Measurements from ENCODE around the gene SYPL1.

SYPL1 gene

DNA sequence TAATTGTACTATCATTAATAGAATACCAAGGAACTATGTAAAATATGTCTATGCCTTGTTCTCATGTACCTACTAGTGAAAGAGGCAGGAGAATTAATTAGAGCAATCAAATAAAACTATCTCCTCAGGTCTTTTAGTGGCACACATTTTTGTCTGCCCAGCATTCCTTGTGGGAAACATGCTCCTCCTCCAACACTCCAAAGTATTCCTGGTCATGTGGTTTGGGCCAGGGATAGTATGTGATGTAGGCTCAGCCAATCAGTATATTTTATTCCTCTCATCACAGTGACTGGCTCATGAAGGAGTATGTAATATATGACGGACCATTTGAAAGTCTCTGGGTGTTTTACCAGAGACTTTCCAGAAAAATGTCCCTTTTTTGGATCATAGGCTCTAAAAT is 16.7 kb upstream of the SYPL1 start:
- in situ Hi-C loops (cut with MboI; ENCODE audit: low pct_unique_long_range_greater_than_20kb, low sequenced_read_pairs, unreplicated experiment): no loop called here
- no peak for DNase-seq (ENCODE audit: low spot score)
- TF ChIP-seq, protein P1, sequence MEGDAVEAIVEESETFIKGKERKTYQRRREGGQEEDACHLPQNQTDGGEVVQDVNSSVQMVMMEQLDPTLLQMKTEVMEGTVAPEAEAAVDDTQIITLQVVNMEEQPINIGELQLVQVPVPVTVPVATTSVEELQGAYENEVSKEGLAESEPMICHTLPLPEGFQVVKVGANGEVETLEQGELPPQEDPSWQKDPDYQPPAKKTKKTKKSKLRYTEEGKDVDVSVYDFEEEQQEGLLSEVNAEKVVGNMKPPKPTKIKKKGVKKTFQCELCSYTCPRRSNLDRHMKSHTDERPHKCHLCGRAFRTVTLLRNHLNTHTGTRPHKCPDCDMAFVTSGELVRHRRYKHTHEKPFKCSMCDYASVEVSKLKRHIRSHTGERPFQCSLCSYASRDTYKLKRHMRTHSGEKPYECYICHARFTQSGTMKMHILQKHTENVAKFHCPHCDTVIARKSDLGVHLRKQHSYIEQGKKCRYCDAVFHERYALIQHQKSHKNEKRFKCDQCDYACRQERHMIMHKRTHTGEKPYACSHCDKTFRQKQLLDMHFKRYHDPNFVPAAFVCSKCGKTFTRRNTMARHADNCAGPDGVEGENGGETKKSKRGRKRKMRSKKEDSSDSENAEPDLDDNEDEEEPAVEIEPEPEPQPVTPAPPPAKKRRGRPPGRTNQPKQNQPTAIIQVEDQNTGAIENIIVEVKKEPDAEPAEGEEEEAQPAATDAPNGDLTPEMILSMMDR (IDR thresholded peaks at IDR 0.05; ENCODE audit: extremely low read depth, insufficient read depth, missing control alignments): no peak

DNA sequence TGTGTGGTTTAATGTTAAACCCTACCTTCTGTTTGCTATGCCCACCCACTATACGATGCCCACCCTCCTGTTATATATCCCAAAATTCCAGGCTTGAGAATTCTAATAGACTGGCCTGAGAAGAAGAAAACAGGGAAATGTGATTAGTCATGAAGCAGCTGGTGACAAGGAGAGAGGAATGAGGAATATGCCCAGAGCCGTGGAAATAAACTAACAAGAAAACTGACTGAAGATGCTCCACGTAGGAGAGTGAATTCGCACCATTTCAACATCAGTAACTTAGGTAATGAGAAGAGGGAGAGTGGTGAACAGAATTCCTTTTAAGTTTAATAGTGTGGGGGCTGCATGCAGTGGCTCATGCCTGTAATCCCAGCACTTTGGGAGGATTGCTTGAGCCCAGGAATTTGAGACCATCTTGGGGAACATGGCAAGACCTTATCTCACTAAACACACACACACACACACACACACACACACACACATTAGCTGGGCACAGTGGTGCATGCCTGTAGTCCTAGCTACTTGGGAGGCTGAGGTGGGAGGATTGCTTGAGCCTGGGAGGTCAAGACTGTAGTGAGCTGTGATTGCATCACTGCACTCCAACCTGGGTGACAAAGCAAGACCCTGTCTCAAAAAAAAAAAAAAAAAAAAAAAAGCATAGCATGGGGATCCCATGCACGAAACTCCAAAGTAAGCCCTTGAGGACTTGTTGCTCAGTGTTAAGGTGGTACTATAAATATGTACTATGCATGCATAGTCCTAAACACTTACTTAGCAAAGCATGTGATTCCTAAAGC is 16.1 kb upstream of the SYPL1 start:
- in situ Hi-C loops (cut with MboI; ENCODE audit: low pct_unique_long_range_greater_than_20kb, low sequenced_read_pairs, unreplicated experiment): no loop called here
- no peak for DNase-seq (ENCODE audit: low spot score)
- TF ChIP-seq, protein P1 (IDR thresholded peaks at IDR 0.05; ENCODE audit: extremely low read depth, insufficient read depth, missing control alignments): no peak

DNA sequence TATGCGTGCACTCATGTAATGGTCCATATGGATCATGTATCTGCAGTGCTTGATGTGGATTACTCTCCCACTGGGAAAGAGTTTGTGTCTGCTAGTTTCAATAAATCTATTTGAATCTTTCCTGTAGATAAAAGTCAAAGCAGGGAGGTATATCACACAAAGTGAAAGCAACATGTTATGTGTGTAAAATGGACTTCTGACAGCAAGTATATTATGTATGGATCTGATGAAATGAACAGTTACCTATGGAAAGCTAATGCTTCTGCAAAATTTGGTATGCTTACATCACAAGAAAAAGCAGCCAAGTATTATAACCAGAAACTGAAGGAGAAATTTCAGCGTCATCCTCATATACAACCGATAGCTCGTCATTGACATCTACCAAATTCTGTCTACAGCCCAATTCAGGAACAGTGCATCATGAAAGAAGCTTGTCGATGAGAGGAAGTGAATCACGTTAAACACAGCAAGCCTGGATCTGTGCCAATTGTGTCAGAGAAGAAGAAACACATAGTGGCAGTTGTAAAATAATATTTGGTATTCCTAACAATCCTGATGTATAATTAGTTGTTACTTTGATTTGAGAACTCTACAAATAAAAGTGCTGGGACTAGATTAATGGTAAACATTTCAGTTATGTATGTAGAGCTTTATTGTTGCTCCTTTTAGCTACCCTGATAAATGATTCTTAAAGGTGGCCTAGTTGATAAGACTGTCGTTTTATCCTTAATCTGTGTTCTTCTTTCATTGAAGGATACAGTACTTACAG is 14.2 kb upstream of the SYPL1 start:
- TF ChIP-seq, protein P1 (IDR thresholded peaks at IDR 0.05; ENCODE audit: extremely low read depth, insufficient read depth, missing control alignments): no peak
- in situ Hi-C loops (cut with MboI; ENCODE audit: low pct_unique_long_range_greater_than_20kb, low sequenced_read_pairs, unreplicated experiment): no loop called here
- DNase-seq (ENCODE audit: low spot score): no peak

DNA sequence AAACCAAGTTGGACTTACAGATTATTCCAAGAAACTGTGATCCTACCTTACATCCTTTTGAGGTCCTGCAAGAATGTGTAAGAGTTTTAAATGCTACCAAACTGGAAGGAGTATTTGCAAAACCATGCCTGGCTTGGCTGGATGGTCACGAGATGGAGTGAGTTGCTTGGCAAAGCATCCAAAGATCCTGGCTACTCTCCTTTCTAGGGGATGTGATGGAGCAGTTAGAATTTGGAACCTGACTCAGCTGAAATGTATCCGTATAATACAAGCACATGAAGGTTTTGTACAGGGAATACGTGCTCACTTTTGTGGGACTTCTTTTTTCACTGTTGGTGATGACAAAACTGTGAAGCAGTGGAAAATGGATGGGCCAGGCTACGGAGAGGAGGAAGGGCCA is 13.3 kb upstream of the SYPL1 start:
- no peak for DNase-seq (ENCODE audit: low spot score)
- in situ Hi-C loops (cut with MboI; ENCODE audit: low pct_unique_long_range_greater_than_20kb, low sequenced_read_pairs, unreplicated experiment): no loop called here
- TF ChIP-seq, protein P1 (IDR thresholded peaks at IDR 0.05; ENCODE audit: extremely low read depth, insufficient read depth, missing control alignments): no peak

DNA sequence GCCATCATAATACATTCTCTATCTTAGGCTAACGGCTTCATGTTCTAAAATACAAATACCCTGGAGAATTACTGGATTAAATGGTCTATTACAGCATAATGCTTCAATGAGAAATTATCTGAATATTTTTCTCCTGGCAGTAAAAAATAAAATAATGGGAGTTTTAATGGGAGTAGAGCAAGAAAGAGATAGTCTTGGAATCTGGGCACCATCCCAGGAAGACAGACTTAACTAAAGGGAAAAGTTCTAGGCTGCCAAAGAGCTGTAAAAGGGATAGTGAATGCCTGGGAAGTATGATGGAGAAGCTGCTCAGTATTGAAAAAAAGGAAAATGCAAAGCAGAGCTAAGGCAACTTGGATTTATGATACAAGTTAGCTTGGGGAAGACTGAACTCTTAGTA is 12.1 kb upstream of the SYPL1 start:
- in situ Hi-C loops (cut with MboI; ENCODE audit: low pct_unique_long_range_greater_than_20kb, low sequenced_read_pairs, unreplicated experiment): no loop called here
- DNase-seq (ENCODE audit: low spot score): no peak
- TF ChIP-seq, protein P1 (IDR thresholded peaks at IDR 0.05; ENCODE audit: extremely low read depth, insufficient read depth, missing control alignments): no peak

DNA sequence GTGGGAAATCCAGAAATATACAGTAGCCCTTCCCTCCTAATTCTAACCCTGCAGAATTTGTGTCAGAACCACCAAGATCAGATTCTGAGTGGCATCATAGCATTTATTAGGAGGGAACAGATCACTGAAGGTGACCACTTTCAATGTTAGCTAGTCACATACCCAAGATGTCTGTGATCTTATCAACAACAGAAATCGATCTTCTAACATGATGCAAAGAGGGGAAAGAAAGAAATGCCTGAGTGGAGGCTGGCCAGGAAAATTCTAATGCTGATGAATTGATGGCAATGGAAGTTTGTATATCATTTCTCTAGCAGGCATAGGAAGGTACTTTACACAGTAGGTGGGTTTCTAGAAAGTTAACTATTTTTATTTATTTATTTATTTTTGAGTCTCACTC is 10.6 kb upstream of the SYPL1 start:
- TF ChIP-seq, protein P1 (IDR thresholded peaks at IDR 0.05; ENCODE audit: extremely low read depth, insufficient read depth, missing control alignments): no peak
- in situ Hi-C loops (cut with MboI; ENCODE audit: low pct_unique_long_range_greater_than_20kb, low sequenced_read_pairs, unreplicated experiment): no loop called here
- no peak for DNase-seq (ENCODE audit: low spot score)

Data from GM13977 (cell line).